Fibroblast of lung (primary cell): ENCODE data around the gene KCNIP4.

Source experiments
- CTCF ChIP-seq, 2 donors: IDR thresholded peaks in 1 of 2; conservative IDR thresholded peaks in 1 of 2; 1 replicate in 1 of 2; 2 replicates in 1 of 2; pipeline ENCODE4 v1.5.1; 2011 to 2012; ENCODE audit warnings: low read length in 2 of 2, control low read depth in 1 of 2, inconsistent platforms in 1 of 2, low read depth in 1 of 2, mild to moderate bottlenecking in 1 of 2
- EZH2 ChIP-seq: IDR thresholded peaks from 2 replicates; pipeline ENCODE4 v1.5.1; 2012; ENCODE audit warnings: low read length, control low read depth, mild to moderate bottlenecking; ENCODE audit errors: missing control alignments

- no peak for TF ChIP-seq CTCF (conservative IDR thresholded peaks at IDR 0.05 in 1 of 2, IDR thresholded peaks at IDR 0.05 in 1 of 2; ENCODE audit: low read depth in 1 of 2, low read length in 2 of 2)
- TF ChIP-seq EZH2: no peak
Observed at GRCh38 chr4:20680736-20681135, 1267.8 kb downstream of the KCNIP4 start.
